Peyer's patch (tissue), 4 donors: ENCODE data around the gene DPM1. TPM values are rescaled to one million over a fixed set of nuclear protein-coding genes. Genes with fewer than 3 reads are reported as not detected.

Experiments
- DNase-seq, 3 donors: peaks; one replicate each; pipeline ENCODE4 v3.0.0-alpha.2; 2017 to 2019
- H3K27ac ChIP-seq, 4 donors: fragments of 200-600 bp; sonication (generic); one replicate each; pipeline ENCODE4 v1.5.1; 2016 to 2019
- H3K27me3 ChIP-seq, 2 donors: fragments of 200-600 bp; sonication (generic); one replicate each; pipeline ENCODE4 v1.5.1; 2019
- H3K36me3 ChIP-seq, 3 donors: fragments of 200-600 bp; sonication (generic); one replicate each; pipeline ENCODE4 v1.5.1; 2016 to 2019
- H3K4me1 ChIP-seq, 4 donors: fragments of 200-600 bp; sonication (generic); one replicate each; pipeline ENCODE4 v1.5.1; 2016 to 2019
- H3K4me3 ChIP-seq, 4 donors: fragments of 200-600 bp; sonication (generic); 1 replicate in 3 of 4; 2 replicates in 1 of 4; pipeline ENCODE4 v1.5.1; 2016 to 2019; ENCODE audit warnings: mild to moderate bottlenecking in 1 of 4
- H3K9me3 ChIP-seq, 4 donors: fragments of 200-600 bp; sonication (generic); one replicate each; pipeline ENCODE4 v1.5.1; 2016 to 2019; ENCODE audit warnings: mild to moderate bottlenecking in 1 of 4
- CTCF ChIP-seq, 6 experiments: fragments of 450-650 bp in 4 of 6; fragments of 200-600 bp in 2 of 6; sonication (generic) in 1 of 6; IDR thresholded peaks; one replicate each; pipeline ENCODE4 v1.5.1; 2017 to 2019; ENCODE audit warnings: antibody characterized with exemption in 6 of 6, mild to moderate bottlenecking in 3 of 6, moderate library complexity in 1 of 6
- POLR2A ChIP-seq, 2 donors: fragments of 450-650 bp; IDR thresholded peaks; one replicate each; pipeline ENCODE4 v1.5.1; 2017; ENCODE audit warnings: antibody characterized with exemption in 2 of 2, mild to moderate bottlenecking in 2 of 2, moderate library complexity in 2 of 2
- total RNA-seq, 4 donors: library from RNA; depleted of rRNA; stranded (reverse); fragments of >200 nt; gene quantifications; one replicate each; pipeline ENCODE4 v1.1.0, GENCODE V29; 2016

DPM1 gene
- total RNA-seq, 4 donors from 2014 or later = 19.5 to 82.5 (median 24.8) TPM

GRCh38 chr20:50967586-50967985 lies 9.3 kb upstream of the DPM1 start:
- Histone ChIP-seq H3K36me3 (no peaks in the 10 kb centered on the region), H3K27me3 (no peaks in the 10 kb centered on the region), H3K27ac (no peak overlapping the region), H3K4me1 (no peaks in the 10 kb centered on the region), H3K4me3 (no peak overlapping the region), H3K9me3 (no peaks in the 10 kb centered on the region)
- no peak for DNase-seq
- no peak for TF ChIP-seq POLR2A (IDR thresholded peaks at IDR 0.05)
- no peak for TF ChIP-seq CTCF (IDR thresholded peaks at IDR 0.05)

GRCh38 chr20:50959543-50960126 lies 1.3 kb upstream of the DPM1 start:
- Histone ChIP-seq H3K27me3 (no peaks in the 10 kb centered on the region), H3K9me3 (no peaks in the 10 kb centered on the region), H3K27ac (peak overlapping the region in 2 of 4 donors; percentile 77 to 84), H3K4me3 (peak overlapping the region; percentile 80 to 98 (median 94)), H3K36me3 (peaks cover 0 to 4% (median 0%) of the 10 kb centered on the region in 3 donors), H3K4me1 (peaks cover 0 to 36% (median 15%) of the 10 kb centered on the region in 4 donors)
- no peak for TF ChIP-seq POLR2A (IDR thresholded peaks at IDR 0.05)
- no peak for TF ChIP-seq CTCF (IDR thresholded peaks at IDR 0.05)
- DNase-seq = no peak

DNA sequence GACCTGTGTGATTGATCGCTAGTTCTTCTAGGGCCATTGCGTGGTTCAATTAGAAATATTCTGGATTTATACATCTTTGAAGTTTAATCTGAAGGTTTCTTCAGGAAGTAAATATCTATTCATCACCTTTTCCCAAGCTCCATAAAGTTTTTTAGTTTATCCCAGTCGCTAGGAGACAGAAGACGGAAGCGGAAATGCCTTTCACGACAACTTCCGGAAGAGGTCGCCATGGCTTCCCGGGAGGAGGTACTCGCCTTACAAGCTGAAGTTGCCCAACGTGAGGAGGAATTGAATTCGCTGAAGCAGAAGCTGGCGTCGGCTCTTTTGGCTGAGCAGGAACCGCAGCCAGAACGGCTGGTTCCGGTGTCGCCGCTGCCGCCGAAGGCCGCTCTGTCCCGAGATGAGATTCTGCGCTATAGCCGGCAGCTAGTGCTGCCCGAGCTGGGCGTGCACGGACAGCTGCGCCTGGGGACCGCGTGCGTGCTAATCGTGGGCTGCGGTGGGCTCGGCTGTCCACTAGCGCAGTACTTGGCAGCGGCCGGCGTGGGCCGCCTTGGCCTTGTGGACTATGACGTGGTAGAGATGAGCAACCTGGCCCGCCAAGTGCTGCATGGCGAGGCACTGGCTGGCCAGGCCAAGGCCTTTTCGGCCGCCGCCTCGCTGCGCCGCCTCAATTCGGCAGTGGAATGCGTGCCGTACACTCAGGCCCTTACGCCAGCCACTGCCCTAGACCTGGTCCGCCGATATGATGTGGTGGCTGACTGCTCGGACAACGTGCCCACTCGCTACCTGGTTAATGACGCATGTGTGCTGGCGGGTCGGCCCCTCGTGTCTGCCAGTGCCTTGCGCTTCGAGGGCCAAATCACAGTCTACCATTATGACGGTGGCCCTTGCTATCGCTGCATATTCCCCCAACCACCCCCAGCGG lies 547 bp upstream of the DPM1 start, which contains the start of gene MOCS3:
Gene MOCS3 (plus strand): TSS at position 204 of the 928 bp plus-strand sequence. CDS start 25 bp downstream, at position 229.
- Histone ChIP-seq H3K36me3 (peaks cover 0 to 12% (median 0%) of the 10 kb centered on the region in 3 donors), H3K27me3 (no peaks in the 10 kb centered on the region), H3K27ac (peak within 1 kb of the TSS; percentile 77 to 92 (median 84)), H3K4me1 (peaks cover 0 to 36% (median 15%) of the 10 kb centered on the region in 4 donors), H3K9me3 (no peaks in the 10 kb centered on the region), H3K4me3 (peak within 1 kb of the TSS; percentile 80 to 98 (median 94))
- TF ChIP-seq CTCF (IDR thresholded peaks at IDR 0.05) (no peak), POLR2A (IDR thresholded peaks at IDR 0.05) (no peak)
- DNase-seq = peak; percentile 75 to 91 (median 82)

- DNase-seq = no peak
- Histone ChIP-seq H3K36me3 (peaks cover 0 to 24% (median 0%) of the 10 kb centered on the region in 3 donors), H3K27me3 (no peaks in the 10 kb centered on the region), H3K4me1 (peaks cover 0 to 36% (median 15%) of the 10 kb centered on the region in 4 donors), H3K9me3 (no peaks in the 10 kb centered on the region), H3K27ac (peak overlapping the region in 1 of 4 donors; percentile 84), H3K4me3 (peak overlapping the region; percentile 80 to 98 (median 94))
- TF ChIP-seq CTCF (IDR thresholded peaks at IDR 0.05) = no peak
- TF ChIP-seq POLR2A (IDR thresholded peaks at IDR 0.05) = no peak
Observed at GRCh38 chr20:50957276-50957675, 1.1 kb downstream of the DPM1 start.

GRCh38 chr20:50953821-50954220 lies 4.5 kb downstream of the DPM1 start:
- H3K27ac ChIP-seq = no peak overlapping the region
- peaks cover 0 to 49% (median 0%) of the 10 kb centered on the region in 3 donors for H3K36me3 ChIP-seq
- H3K9me3 ChIP-seq = no peaks in the 10 kb centered on the region
- TF ChIP-seq POLR2A (IDR thresholded peaks at IDR 0.05) (no peak), CTCF (IDR thresholded peaks at IDR 0.05) (no peak)
- H3K4me3 ChIP-seq = no peak overlapping the region
- H3K27me3 ChIP-seq = no peaks in the 10 kb centered on the region
- no peak for DNase-seq
- peaks cover 0 to 16% (median 6%) of the 10 kb centered on the region in 4 donors for H3K4me1 ChIP-seq
